Stomach (tissue), 9 donors: Measurements from ENCODE around the gene CDK11B. TPM values are rescaled to one million over a fixed set of nuclear protein-coding genes. Genes with fewer than 3 reads are reported as not detected.

ENCODE experiments used
- DNase-seq, 2 donors: peaks; one replicate each; pipeline versions ENCODE4 v3.0.0 to v3.0.0-alpha.2; 2013 to 2019
- H3K27ac ChIP-seq, 5 donors: fragments of 200-600 bp in 4 of 5; sonication (generic) in 4 of 5; one replicate each; pipeline ENCODE4 v1.5.1; 2013 to 2019; ENCODE audit warnings: mild to moderate bottlenecking in 1 of 5, moderate library complexity in 1 of 5
- H3K27me3 ChIP-seq, 3 donors: fragments of 200-600 bp; sonication (generic); one replicate each; pipeline ENCODE4 v1.5.1; 2017 to 2019; ENCODE audit warnings: mixed run types in 1 of 3
- H3K36me3 ChIP-seq, 4 donors: fragments of 200-600 bp; sonication (generic); 1 replicate in 3 of 4; 2 replicates in 1 of 4; pipeline ENCODE4 v1.5.1; 2016 to 2019
- H3K4me1 ChIP-seq, 4 donors: fragments of 200-600 bp; sonication (generic); one replicate each; pipeline ENCODE4 v1.5.1; 2016 to 2019
- H3K4me3 ChIP-seq, 4 donors: fragments of 200-600 bp; sonication (generic) in 3 of 4; one replicate each; pipeline ENCODE4 v1.5.1; 2016 to 2019; ENCODE audit warnings: mild to moderate bottlenecking in 1 of 4
- H3K9me3 ChIP-seq, 4 donors: fragments of 200-600 bp; sonication (generic); one replicate each; pipeline ENCODE4 v1.5.1; 2016 to 2019
- EP300 ChIP-seq: sonication (generic); formaldehyde crosslinking; IDR thresholded peaks from one replicate; pipeline ENCODE4 v1.6.1; 2017; ENCODE audit warnings: antibody characterized with exemption
- POLR2A ChIP-seq, 4 donors: fragments of 450-650 bp; IDR thresholded peaks; one replicate each; pipeline ENCODE4 v1.6.1; 2016; ENCODE audit warnings: antibody characterized with exemption in 4 of 4, control low read depth in 2 of 4, mild to moderate bottlenecking in 1 of 4, moderate library complexity in 1 of 4
- POLR2AphosphoS5 ChIP-seq, 3 donors: sonication (generic); formaldehyde crosslinking; IDR thresholded peaks; one replicate each; pipeline ENCODE4 v1.6.1; 2016; ENCODE audit warnings: antibody characterized with exemption in 3 of 3
- WGBS, 5 donors: extraction: QIAGEN DNeasy Blood & Tissue Kit in 3 of 5; methylation state at CpG; one replicate each; pipeline versions ENCODE4 v1.1.5 to v1.1.7; 2013 to 2018; 5-methylcytosine and 5-hydroxymethylcytosine counted together
- intact Hi-C: fragments of 100-400 bp; cut with DNase I; formaldehyde crosslinking; loops from one replicate; pipeline ENCODE4 v1.15.1; 2023; ENCODE audit warnings: low total_unique reads
- polyA plus RNA-seq, 3 donors: library from polyadenylated mRNA; stranded (reverse); fragments of 200-250 nt; gene quantifications; one replicate each; pipeline ENCODE4 v1.2.3, GENCODE V29; 2013
- total RNA-seq, 5 donors: library from RNA; depleted of rRNA; stranded (reverse); fragments of >200 nt; gene quantifications; one replicate each; pipeline versions ENCODE4 v1.1.0 to v1.2.3, GENCODE V29; 2014 to 2016
- TF ChIP-seq, protein P1 (sequence below), 7 experiments: fragments of 450-650 bp in 4 of 7; fragments of 200-600 bp in 3 of 7; sonication (generic) in 3 of 7; IDR thresholded peaks; one replicate each; pipeline ENCODE4 v1.5.1; 2016 to 2019; ENCODE audit warnings: antibody characterized with exemption in 7 of 7, control low read depth in 2 of 7, mild to moderate bottlenecking in 1 of 7
- donor health status: healthy with polysubstance abuse.
- donor health status: Bipolar disorder and iron deficiency.
- donor health status: healthy.

The CDK11B gene
- total and polyA plus RNA-seq, 8 donors: 9.0 to 62.6 (median 28.6) TPM

DNA sequence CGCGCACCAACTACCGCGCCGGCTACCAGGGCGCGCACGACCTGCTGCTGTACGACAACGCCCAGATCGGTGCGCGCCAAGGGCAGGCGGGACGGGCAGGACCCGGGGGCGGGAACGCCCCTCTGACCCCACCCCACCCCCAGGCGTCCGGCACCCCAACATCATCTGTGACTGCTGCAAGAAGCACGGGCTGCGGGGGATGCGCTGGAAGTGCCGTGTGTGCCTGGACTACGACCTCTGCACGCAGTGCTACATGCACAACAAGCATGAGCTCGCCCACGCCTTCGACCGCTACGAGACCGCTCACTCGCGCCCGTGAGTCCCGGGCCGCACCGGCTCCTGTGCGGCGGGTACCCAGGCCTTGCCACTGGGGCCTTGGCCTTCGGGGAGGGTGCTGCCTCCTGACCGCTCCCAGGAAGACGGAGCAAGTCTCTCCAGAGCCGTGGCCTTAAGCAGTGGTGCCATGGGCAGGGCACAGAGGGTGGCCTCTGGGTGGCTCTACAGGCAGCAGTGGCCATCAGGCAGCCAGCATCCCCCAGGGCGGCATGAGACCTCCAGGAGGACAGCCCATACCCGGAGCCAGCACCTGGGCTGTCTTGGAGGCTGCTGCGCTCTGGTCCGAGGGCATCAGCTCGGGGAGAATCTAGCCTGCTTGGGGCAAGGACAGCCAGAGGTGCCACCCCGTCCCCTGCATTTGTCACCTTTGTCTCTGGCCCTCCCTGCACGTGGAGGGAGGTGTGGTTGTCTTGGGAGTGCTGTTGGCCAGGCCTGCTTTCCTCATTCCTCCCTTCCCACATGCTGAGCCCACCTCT lies 35.0 kb downstream of the CDK11B start:
- no peak overlapping the region for H3K27ac ChIP-seq
- peaks cover 0 to 5% (median 0%) of the 10 kb centered on the region in 3 donors for H3K27me3 ChIP-seq
- TF ChIP-seq EP300: no peak
- TF ChIP-seq POLR2AphosphoS5 (IDR thresholded peaks at IDR 0.05): no peak
- TF ChIP-seq, protein P1, sequence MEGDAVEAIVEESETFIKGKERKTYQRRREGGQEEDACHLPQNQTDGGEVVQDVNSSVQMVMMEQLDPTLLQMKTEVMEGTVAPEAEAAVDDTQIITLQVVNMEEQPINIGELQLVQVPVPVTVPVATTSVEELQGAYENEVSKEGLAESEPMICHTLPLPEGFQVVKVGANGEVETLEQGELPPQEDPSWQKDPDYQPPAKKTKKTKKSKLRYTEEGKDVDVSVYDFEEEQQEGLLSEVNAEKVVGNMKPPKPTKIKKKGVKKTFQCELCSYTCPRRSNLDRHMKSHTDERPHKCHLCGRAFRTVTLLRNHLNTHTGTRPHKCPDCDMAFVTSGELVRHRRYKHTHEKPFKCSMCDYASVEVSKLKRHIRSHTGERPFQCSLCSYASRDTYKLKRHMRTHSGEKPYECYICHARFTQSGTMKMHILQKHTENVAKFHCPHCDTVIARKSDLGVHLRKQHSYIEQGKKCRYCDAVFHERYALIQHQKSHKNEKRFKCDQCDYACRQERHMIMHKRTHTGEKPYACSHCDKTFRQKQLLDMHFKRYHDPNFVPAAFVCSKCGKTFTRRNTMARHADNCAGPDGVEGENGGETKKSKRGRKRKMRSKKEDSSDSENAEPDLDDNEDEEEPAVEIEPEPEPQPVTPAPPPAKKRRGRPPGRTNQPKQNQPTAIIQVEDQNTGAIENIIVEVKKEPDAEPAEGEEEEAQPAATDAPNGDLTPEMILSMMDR (IDR thresholded peaks at IDR 0.05): no peak
- TF ChIP-seq POLR2A (IDR thresholded peaks at IDR 0.05): no peak
- WGBS, 5 donors: 89 to 95% (median 90%) methylated on average over 20 to 51 of the region's 51 CpGs
- no peak overlapping the region for H3K4me3 ChIP-seq
- peaks cover 0 to 46% (median 41%) of the 10 kb centered on the region in 4 donors for H3K36me3 ChIP-seq
- no peak for DNase-seq
- H3K4me1 ChIP-seq: peaks cover 8 to 40% (median 28%) of the 10 kb centered on the region in 4 donors
- intact Hi-C loops: no loop called here
- H3K9me3 ChIP-seq: no peaks in the 10 kb centered on the region

GRCh38 chr1:1623181-1623630 lies 35.6 kb downstream of the CDK11B start:
- H3K9me3 ChIP-seq: no peaks in the 10 kb centered on the region
- H3K27me3 ChIP-seq: no peaks in the 10 kb centered on the region
- whole genome bisulfite sequencing, 5 donors: 93 to 97% (median 95%) methylated on average over 10 to 33 of the region's 33 CpGs
- peaks cover 0 to 46% (median 39%) of the 10 kb centered on the region in 4 donors for H3K36me3 ChIP-seq
- no peak overlapping the region for H3K4me3 ChIP-seq
- peaks cover 8 to 45% (median 32%) of the 10 kb centered on the region in 4 donors for H3K4me1 ChIP-seq
- peak overlapping the region in 2 of 5 donors; percentile 8 to 75 for H3K27ac ChIP-seq
- intact Hi-C loops: no loop called here
- no peak for DNase-seq
- no peak for TF ChIP-seq POLR2AphosphoS5 (IDR thresholded peaks at IDR 0.05)
- TF ChIP-seq, protein P1 (IDR thresholded peaks at IDR 0.05): no peak
- no peak for TF ChIP-seq POLR2A (IDR thresholded peaks at IDR 0.05)
- TF ChIP-seq EP300: no peak

- H3K36me3 ChIP-seq: peaks cover 0 to 46% (median 39%) of the 10 kb centered on the region in 4 donors
- no peak overlapping the region for H3K4me3 ChIP-seq
- peak overlapping the region in 3 of 5 donors; percentile 8 to 75 (median 65) for H3K27ac ChIP-seq
- H3K4me1 ChIP-seq: peaks cover 8 to 47% (median 33%) of the 10 kb centered on the region in 4 donors
- WGBS, 5 donors: 90 to 95% (median 92%) methylated on average over 17 of the region's 17 CpGs
- H3K27me3 ChIP-seq: no peaks in the 10 kb centered on the region
- no peaks in the 10 kb centered on the region for H3K9me3 ChIP-seq
- DNase-seq: peak in 1 of 2 donors; percentile 4
- TF ChIP-seq EP300 (no peak), POLR2A (IDR thresholded peaks at IDR 0.05) (no peak)
- intact Hi-C loops: no loop called here
These were observed 36.1 kb downstream of the CDK11B start for GRCh38 chr1:1622788-1623094.

DNA sequence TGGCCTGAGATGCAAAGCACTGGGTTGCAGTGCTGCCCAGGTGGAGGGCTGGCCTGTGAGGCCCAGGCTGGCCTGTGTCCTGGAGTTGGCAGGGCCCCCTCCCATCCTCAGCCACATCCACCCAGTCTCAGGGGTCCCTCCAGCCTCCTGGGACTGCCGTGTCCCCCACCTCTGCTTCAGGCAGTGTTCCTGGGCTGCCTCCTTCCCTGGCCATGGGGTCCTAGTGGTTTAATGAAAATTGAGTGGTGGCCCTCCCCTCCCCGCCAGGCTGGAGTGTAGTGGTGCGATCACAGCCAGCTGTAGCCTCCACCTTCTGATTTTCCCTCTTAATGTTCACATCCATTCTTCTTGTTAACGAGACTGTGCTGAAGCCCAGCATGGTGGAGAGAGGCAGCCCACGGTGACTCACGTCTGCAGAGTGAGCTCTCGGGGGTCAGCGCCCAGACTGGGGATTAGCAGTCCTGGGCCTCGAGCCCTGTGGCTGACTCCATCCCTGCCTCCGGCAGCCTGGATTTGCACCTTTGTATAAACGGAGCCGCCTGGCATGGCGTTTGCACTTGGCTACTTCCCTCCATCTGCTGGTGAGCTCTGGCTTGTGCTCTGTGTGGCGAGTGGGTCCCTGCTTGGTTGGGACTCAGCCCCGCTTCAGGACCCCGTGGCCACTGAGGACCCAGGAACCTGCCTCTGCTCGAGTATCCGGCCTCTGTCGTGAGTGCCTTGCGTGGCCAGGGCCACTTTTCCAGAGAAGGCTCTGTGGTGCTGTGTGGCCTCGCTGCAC lies 36.6 kb downstream of the CDK11B start:
- no peaks in the 10 kb centered on the region for H3K9me3 ChIP-seq
- H3K4me1 ChIP-seq: peaks cover 9 to 52% (median 38%) of the 10 kb centered on the region in 4 donors
- peak overlapping the region in 4 of 5 donors; percentile 8 to 75 (median 60) for H3K27ac ChIP-seq
- H3K36me3 ChIP-seq: peaks cover 0 to 43% (median 37%) of the 10 kb centered on the region in 4 donors
- H3K4me3 ChIP-seq: no peak overlapping the region
- WGBS, 5 donors: 69 to 82% (median 76%) methylated on average over 18 to 21 of the region's 21 CpGs
- TF ChIP-seq POLR2AphosphoS5 (IDR thresholded peaks at IDR 0.05) (peak in 1 of 3 donors; percentile 19), EP300 (no peak)
- no peaks in the 10 kb centered on the region for H3K27me3 ChIP-seq
- intact Hi-C loops: no loop called here
- no peak for DNase-seq
